ENCODE results near the gene GALNT9.
"Not testable (repeated sequence)": the region's sequence is repeated elsewhere in the genome, so short reads cannot be mapped to it uniquely, and the experiment has no call there.

GALNT9 gene

DNA sequence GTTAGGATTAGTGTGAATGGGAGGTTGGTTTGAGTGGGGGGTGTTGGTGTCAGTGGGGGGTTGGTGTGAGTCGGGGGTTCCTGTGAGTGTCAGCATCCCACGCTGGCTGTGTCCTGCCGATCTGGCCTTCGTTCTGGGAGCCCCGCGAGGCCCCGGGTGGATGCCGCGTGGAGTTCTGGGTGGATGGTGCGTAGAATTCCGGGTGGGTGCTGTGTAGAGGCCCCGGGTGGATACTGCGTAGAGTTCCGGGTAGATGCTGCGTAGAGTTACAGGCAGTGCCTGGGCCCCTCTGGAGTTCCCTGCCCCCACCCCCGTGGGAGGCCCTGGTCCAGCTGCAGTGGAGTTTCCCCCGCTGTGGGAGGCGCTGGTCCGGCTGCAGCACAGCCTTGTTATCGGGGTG lies 176.4 kb downstream of the GALNT9 start:
- DNase-seq = no peak

DNA sequence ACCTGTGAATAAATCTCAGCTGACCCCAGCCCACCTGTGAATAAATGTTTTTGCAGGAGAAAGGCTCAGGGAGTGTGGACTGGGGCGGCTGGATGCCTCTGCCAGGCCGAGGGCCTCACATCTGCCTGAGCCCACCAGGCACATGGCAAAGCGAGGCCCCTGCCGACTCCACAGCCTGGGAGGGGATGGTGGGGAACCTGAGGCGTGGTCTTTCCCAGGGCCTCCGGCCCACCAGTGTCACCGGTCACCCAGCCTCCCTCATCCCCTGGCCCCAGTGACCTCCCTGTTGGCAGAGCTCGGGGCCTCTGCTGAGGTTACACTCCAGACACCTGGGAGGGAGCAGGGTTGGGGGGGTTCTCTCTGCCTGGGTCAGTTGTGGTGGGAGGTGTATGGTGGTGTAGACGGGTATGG lies 177.0 kb downstream of the GALNT9 start:
- DNase-seq = no peak

DNA sequence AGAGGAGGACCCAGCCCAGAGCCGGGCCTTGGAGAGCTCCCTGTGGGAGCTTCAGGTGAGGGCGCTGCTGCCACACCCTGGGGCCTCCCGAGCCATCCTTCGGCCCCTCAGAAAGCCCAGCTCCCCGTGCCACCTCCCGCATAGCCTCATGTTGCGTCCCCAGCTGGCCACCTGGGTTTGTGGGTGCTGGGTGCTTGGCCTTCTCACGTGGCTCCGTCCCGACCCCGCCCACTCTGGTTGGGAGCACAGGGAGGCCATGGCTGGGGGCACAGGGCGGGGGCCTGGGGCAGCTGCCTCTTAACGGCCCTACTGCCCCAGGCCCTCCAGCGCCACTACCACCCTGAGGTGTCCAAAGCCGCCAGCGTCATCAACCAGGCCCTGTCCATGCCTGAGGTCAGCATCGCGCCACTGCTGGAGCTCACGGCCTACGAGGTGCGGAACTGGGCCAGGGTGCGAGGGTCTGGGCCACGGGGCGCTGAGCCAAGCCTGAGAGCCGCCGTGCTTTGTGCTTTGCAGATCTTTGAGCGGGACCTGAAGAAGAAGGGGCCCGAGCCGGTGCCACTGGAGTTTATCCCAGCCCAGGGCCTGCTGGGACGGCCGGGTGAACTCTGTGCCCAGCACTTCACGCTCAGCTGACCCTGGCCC lies 177.5 kb downstream of the GALNT9 start:
- DNase-seq = no peak

DNA sequence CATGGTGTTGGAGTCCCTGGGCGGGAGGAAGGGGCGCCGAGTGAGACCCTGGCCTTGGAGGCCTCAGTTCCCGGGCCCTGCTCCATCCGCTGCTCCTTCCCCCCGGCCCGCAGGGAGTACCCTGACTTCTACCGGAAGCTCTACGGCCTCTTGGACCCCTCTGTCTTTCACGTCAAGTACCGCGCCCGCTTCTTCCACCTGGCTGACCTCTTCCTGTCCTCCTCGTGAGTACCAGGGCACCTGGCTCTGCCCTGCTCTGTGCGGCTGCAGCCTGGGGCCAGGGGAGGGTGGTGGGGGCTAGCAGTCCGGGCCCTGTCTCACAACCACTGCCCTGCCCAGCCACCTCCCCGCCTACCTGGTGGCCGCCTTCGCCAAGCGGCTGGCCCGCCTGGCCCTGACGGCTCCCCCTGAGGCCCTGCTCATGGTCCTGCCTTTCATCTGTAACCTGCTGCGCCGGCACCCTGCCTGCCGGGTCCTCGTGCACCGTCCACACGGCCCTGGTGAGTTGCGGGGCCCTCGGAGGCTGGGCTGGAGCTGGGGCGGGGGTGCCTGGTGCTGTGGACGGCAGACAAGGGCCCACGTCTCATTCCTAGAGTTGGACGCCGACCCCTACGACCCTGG lies 178.1 kb downstream of the GALNT9 start:
- DNase-seq = no peak

DNA sequence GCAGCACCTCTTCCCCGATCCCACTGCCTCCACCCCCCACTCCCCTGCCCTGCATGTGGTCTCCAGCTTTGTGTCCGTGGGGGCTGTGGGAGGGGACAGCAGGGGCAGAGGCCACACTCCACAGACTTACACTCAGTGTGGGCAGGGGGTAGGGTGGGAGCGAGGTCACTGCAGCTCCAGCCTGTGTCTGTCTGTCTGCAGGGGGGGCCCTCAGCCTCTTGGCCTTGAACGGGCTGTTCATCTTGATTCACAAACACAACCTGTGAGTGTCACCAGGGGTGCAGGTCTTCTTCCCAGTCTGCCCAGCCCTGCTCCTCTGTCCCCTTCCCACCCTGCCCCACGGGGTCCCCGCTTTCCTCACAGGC lies 178.6 kb downstream of the GALNT9 start:
- no peak for DNase-seq

DNA sequence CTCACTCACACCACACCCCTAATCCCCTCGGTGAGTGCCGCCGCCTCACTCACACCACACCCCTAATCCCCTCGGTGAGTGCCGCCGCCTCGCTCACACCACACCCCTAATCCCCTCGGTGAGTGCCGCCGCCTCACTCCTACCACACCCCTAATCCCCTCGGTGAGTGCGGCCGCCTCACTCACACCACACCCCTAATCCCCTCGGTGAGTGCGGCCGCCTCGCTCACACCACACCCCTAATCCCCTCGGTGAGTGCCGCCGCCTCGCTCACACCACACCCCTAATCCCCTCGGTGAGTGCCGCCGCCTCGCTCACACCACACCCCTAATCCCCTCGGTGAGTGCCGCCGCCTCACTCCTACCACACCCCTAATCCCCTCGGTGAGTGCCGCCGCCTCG lies 179.9 kb downstream of the GALNT9 start:
- DNase-seq = not testable (repeated sequence)

DNA sequence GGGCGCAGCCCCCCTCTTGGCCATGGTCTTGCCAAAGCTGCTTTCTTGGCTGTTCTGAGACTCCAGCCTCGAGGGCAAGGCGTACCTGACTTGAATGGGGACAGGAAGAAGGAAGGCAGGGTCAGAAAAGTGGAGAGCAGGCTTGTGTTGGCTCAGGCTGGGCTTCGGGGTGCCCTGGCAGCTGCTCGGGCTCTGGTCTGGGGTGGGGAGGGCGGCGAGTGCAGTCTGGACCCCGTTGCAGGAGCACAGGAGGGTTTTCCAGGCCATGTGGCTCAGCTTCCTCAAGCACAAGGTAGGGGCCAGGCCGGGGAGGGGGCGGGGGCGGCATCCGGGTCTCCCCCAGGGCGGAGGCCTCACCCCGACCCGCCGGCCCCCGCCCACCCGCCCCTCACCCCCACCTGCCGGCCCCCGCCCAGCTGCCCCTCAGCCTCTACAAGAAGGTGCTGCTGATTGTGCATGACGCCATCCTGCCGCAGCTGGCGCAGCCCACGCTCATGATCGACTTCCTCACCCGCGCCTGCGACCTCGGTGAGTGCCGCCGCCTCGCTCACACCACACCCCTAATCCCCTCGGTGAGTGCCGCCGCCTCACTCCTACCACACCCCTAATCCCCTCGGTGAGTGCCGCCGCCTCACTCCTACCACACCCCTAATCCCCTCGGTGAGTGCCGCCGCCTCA lies 180.9 kb downstream of the GALNT9 start:
- DNase-seq = no peak

DNA sequence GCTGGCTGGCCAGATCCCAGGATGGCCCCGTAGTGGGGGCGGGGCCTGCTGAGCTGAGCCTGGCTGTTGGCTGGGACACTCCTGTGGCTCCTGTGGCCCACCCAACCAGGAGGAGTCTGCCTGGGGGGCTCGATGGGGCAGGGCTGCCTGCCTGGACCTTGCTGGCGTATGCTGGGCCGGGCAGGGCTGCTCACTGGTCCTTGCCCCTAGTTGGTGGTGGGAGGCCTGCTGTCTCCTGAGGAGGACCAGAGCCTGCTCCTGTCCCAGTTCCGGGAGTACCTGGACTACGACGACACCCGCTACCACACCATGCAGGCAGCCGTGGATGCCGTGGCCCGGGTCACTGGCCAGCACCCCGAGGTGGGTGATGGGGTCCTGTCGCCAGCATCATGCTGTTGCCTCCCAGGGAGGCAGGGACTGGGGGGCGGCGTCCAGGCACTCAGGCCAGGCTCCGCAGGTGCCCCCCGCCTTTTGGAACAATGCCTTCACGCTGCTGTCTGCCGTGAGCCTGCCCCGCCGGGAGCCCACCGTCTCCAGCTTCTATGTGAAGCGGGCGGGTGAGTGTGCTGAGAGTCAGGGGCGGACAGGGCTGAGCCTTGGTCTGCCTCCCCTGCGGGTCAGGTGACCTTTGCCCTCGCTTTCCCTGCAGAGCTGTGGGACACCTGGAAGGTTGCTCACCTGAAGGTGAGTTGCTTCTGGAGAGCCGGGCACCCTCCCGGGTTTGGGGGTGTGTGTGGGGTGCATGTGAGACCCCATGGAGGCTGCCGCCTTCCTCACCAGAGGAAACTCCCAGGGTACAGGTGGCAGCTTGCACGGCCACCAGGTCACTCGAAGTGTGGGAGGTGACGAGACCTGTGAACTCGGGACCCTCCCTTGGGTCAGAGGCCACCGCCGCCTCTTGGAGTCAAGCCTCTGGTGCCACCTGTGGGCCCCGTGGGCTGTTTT lies 181.7 kb downstream of the GALNT9 start:
- no peak for DNase-seq

DNA sequence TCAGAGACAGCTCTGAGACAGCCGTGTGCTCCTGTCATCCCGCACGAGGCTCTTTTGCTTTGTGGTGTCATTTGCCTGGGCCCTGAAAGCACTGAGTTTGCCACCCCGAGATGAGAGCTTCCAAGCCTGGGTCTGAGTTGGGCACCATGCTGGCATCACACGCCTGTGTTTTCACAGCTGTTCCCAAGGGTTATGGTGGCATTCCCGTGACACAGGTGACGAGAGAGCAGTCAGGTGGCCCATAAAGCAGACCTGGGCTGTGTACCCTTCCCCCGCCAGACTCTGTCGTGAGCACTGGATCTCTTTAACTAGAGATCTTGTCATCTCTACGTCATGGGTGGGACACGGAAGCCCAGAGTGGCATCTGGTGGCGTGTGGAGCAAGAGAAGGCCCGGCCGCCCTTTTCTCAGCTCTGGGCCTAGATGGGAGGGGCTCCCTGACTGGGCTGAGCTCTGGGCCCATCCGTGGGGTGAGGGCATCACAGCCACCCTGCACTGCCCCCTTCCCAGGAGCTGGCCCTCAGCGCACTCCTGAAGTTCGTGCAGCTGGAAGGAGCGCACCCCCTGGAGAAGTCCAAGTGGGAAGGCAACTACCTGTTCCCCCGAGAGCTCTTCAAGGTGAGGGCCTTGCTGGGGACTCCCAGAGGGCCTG lies 182.5 kb downstream of the GALNT9 start:
- DNase-seq = no peak

All from NCI-H187 (cell line).